Lower leg skin (tissue), 3 donors: ENCODE measurements around the gene EFTUD2.

ENCODE experiments used
- POLR2A ChIP-seq, 2 donors: fragments of 450-650 bp; IDR thresholded peaks; one replicate each; pipeline ENCODE4 v1.6.1; 2016 to 2017; ENCODE audit warnings: antibody characterized with exemption in 2 of 2, mild to moderate bottlenecking in 1 of 2, moderate library complexity in 1 of 2
- TF ChIP-seq, protein P1 (sequence below), 3 donors: fragments of 450-650 bp; IDR thresholded peaks; one replicate each; pipeline ENCODE4 v1.5.1; 2016; ENCODE audit warnings: antibody characterized with exemption in 3 of 3, mild to moderate bottlenecking in 3 of 3, moderate library complexity in 2 of 3

DNA sequence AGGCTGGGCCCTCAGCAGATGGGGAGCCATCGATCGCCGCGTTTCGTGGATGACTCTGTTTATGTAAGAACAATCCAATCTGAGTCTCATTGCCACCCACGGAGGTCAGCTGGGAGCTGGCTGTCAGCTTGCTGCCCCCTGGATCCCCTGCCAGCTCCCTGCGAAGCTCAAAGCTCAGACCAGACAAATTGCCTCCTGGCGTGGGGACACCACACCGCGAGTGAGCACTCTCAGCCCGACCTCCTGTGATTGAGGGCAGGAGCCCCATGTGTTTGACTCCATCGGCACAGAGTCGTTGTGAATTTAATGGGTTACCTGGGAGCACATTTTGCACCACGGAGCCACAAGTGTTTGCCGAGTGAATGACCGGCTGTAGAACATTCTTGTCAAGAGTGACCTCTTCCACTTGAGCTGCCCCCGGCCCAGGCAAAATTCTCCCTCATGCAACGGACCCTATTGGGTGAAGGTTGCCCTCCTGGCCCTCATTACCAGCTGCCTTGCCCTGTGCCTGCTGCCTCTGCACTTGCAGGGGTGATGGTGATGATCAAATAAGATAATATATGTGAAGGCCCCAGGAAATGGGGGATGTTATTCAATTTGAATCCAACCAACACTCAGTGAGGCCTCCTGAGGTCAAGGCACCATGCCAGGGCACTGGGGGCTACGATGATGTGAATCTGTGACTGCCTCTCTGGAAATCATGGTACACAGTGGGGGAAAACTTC lies 23.7 kb upstream of the EFTUD2 start:
- TF ChIP-seq, protein P1, sequence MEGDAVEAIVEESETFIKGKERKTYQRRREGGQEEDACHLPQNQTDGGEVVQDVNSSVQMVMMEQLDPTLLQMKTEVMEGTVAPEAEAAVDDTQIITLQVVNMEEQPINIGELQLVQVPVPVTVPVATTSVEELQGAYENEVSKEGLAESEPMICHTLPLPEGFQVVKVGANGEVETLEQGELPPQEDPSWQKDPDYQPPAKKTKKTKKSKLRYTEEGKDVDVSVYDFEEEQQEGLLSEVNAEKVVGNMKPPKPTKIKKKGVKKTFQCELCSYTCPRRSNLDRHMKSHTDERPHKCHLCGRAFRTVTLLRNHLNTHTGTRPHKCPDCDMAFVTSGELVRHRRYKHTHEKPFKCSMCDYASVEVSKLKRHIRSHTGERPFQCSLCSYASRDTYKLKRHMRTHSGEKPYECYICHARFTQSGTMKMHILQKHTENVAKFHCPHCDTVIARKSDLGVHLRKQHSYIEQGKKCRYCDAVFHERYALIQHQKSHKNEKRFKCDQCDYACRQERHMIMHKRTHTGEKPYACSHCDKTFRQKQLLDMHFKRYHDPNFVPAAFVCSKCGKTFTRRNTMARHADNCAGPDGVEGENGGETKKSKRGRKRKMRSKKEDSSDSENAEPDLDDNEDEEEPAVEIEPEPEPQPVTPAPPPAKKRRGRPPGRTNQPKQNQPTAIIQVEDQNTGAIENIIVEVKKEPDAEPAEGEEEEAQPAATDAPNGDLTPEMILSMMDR (IDR thresholded peaks at IDR 0.05), result no peak
- no peak for TF ChIP-seq POLR2A (IDR thresholded peaks at IDR 0.05)
